ENCODE results near the gene PCNX2.

GRCh38 chr1:233211106-233211505, 84.4 kb downstream of the PCNX2 start:
- TF ChIP-seq CC2D1A (CRISPR knock-in tag; IDR thresholded peaks at IDR 0.05) (no peak), HMGXB4 (CRISPR knock-in tag; IDR thresholded peaks at IDR 0.05; ENCODE audit: borderline replicate concordance in 1 of 2, low read depth in 1 of 2) (no peak), NR2F1 (CRISPR knock-in tag; IDR thresholded peaks at IDR 0.05) (no peak), ZKSCAN8 (CRISPR knock-in tag; IDR thresholded peaks at IDR 0.05; ENCODE audit: borderline replicate concordance) (no peak), SMAD9 (CRISPR knock-in tag; IDR thresholded peaks at IDR 0.05) (no peak), ZNF143 (CRISPR knock-in tag; IDR thresholded peaks at IDR 0.05) (no peak), ZNF207 (IDR thresholded peaks at IDR 0.05; ENCODE audit: borderline replicate concordance) (no peak), FOXC1 (CRISPR knock-in tag; IDR thresholded peaks at IDR 0.05; ENCODE audit: borderline replicate concordance) (no peak)
